Tibial nerve (tissue), 4 donors: ENCODE data around the gene TLE4. TPM values are rescaled to one million over a fixed set of nuclear protein-coding genes. Genes with fewer than 3 reads are reported as not detected.

Experiments used
- DNase-seq, 2 donors: peaks; one replicate each; pipeline ENCODE4 v3.0.0-alpha.2; 2019; ENCODE audit warnings: low spot score in 2 of 2
- H3K27ac ChIP-seq, 4 donors: fragments of 200-600 bp; sonication (generic) in 3 of 4; one replicate each; pipeline ENCODE4 v1.5.1; 2017 to 2019; ENCODE audit warnings: mild to moderate bottlenecking in 1 of 4
- H3K27me3 ChIP-seq, 2 donors: fragments of 200-600 bp; sonication (generic) in 1 of 2; one replicate each; pipeline versions ENCODE4 v1.5.1 to v1.6.0; 2017 to 2019
- H3K36me3 ChIP-seq, 3 donors: fragments of 200-600 bp; sonication (generic); one replicate each; pipeline ENCODE4 v1.5.1; 2018 to 2019
- H3K4me1 ChIP-seq, 4 donors: fragments of 200-600 bp; sonication (generic) in 3 of 4; one replicate each; pipeline ENCODE4 v1.5.1; 2017 to 2019
- H3K4me3 ChIP-seq, 4 donors: fragments of 200-600 bp; sonication (generic) in 3 of 4; one replicate each; pipeline ENCODE4 v1.5.1; 2017 to 2019; ENCODE audit warnings: mild to moderate bottlenecking in 1 of 4, moderate library complexity in 1 of 4
- H3K9me3 ChIP-seq, 4 donors: fragments of 200-600 bp; sonication (generic) in 3 of 4; one replicate each; pipeline ENCODE4 v1.5.1; 2017 to 2019
- EP300 ChIP-seq, 2 donors: sonication (generic); formaldehyde crosslinking; IDR thresholded peaks; one replicate each; pipeline ENCODE4 v1.6.1; 2017; ENCODE audit warnings: antibody characterized with exemption in 2 of 2, mild to moderate bottlenecking in 1 of 2
- POLR2A ChIP-seq, 2 donors: fragments of 450-650 bp; IDR thresholded peaks; one replicate each; pipeline ENCODE4 v1.6.1; 2017; ENCODE audit warnings: antibody characterized with exemption in 2 of 2, mild to moderate bottlenecking in 2 of 2, moderate library complexity in 2 of 2
- WGBS, 2 donors: methylation state at CpG; one replicate each; pipeline ENCODE4 v1.1.5; 2018; 5-methylcytosine and 5-hydroxymethylcytosine counted together
- total RNA-seq, 4 donors: library from RNA; depleted of rRNA; stranded (reverse); fragments of >200 nt; gene quantifications; one replicate each; pipeline ENCODE4 v1.1.0, GENCODE V29; 2016
- TF ChIP-seq, protein P1 (sequence below), 5 experiments: fragments of 200-600 bp in 3 of 5; fragments of 450-650 bp in 2 of 5; sonication (generic) in 3 of 5; IDR thresholded peaks; one replicate each; pipeline ENCODE4 v1.5.1; 2016 to 2019; ENCODE audit warnings: antibody characterized with exemption in 5 of 5, mild to moderate bottlenecking in 3 of 5, moderate library complexity in 2 of 5

The TLE4 gene
- total RNA-seq, 4 donors from 2014 or later = 28.0 to 34.3 (median 29.8) TPM

DNA sequence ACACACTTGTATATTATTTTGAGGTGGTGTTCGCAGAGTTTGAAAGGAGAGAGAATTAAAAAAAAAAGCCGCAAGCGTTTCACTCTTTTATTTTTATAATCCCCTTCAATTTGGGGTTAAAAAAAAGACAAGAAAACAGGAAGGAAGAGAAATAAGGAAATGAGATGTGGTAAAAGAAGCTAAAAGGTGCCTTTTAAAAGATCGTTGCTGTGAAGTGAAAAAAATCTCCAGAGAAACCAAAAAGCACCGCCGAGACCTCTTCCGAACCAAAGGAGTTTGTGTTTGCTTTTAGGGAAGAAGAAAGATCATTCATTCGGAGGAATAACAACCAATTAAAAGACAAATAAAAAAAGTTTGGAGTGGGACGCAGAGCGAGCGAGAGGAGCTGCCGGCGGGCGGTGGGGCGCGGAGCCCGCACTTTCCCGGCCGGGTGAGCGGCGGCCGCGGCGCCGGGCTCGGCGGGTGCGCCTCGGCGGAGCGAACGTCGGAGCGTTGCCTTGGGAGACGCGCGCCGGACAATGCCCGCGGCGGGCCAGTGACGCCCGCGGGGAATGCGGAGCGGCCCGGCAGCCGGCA is 355 bp downstream of the TLE4 start:
- H3K4me1 ChIP-seq = peaks cover 0 to 38% (median 0%) of the 10 kb centered on the region in 4 donors
- no peaks in the 10 kb centered on the region for H3K27me3 ChIP-seq
- DNase-seq = no peak
- TF ChIP-seq POLR2A (IDR thresholded peaks at IDR 0.05) = no peak
- TF ChIP-seq EP300 (IDR thresholded peaks at IDR 0.05) = no peak
- TF ChIP-seq, protein P1, sequence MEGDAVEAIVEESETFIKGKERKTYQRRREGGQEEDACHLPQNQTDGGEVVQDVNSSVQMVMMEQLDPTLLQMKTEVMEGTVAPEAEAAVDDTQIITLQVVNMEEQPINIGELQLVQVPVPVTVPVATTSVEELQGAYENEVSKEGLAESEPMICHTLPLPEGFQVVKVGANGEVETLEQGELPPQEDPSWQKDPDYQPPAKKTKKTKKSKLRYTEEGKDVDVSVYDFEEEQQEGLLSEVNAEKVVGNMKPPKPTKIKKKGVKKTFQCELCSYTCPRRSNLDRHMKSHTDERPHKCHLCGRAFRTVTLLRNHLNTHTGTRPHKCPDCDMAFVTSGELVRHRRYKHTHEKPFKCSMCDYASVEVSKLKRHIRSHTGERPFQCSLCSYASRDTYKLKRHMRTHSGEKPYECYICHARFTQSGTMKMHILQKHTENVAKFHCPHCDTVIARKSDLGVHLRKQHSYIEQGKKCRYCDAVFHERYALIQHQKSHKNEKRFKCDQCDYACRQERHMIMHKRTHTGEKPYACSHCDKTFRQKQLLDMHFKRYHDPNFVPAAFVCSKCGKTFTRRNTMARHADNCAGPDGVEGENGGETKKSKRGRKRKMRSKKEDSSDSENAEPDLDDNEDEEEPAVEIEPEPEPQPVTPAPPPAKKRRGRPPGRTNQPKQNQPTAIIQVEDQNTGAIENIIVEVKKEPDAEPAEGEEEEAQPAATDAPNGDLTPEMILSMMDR (IDR thresholded peaks at IDR 0.05) = no peak
- no peaks in the 10 kb centered on the region for H3K9me3 ChIP-seq
- 1% methylated on average over 40 to 47 of the region's 48 CpGs for WGBS, 2 donors
- H3K36me3 ChIP-seq = no peaks in the 10 kb centered on the region
- peak overlapping the region; percentile 80 to 94 (median 92) for H3K27ac ChIP-seq
- peak overlapping the region; percentile 37 to 99 (median 70) for H3K4me3 ChIP-seq

DNA sequence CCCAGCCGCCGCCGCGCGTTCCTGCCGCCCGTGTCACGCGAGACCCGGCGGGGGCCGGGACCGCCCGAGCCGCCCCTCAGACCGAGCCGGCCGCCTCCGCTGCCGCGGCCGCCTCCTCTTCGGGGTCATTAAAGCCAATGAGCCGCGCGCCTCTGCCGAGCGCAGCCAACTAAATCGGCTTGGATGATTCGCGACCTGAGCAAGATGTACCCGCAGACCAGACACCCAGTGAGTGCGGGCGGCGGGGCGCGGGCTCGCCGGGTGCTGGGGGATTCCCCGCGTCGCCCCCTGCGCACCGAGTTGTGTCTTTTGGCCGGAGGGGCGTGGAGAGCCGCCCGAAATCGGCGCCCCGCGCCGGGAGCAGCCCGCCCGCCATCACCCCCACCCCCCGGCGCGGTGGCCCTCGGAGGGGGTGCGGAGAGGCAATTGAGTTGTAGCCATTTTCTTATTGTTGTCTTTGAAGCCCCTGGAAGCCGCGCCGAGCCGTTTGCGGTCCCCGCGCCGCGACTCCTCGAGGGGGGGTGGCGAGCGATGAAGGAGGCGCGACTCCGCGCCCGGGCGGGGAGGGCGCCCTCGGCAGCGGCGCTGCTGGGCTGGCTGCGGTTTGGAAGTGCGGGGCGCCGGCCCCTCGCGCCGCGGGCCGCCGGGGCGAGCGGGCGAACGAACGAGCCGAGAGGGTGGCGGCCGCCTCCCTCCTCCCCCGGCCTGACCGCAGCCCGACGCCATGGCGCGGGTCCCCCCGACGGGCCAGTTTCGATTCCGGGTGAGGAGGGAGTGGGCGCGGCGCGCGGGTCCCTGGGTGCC is 1.0 kb downstream of the TLE4 start:
- peak in 1 of 2 donors; percentile 19 for DNase-seq
- Histone ChIP-seq H3K4me1 (peaks cover 0 to 44% (median 0%) of the 10 kb centered on the region in 4 donors), H3K4me3 (peak overlapping the region; percentile 58 to 99 (median 79)), H3K36me3 (no peaks in the 10 kb centered on the region), H3K27ac (peak overlapping the region; percentile 80 to 94 (median 92)), H3K27me3 (no peaks in the 10 kb centered on the region), H3K9me3 (no peaks in the 10 kb centered on the region)
- no peak for TF ChIP-seq EP300 (IDR thresholded peaks at IDR 0.05)
- no peak for TF ChIP-seq POLR2A (IDR thresholded peaks at IDR 0.05)
- TF ChIP-seq, protein P1 (IDR thresholded peaks at IDR 0.05) = peak in 1 of 5 experiments; percentile 5
- 0 to 1% methylated on average over 16 to 85 of the region's 115 CpGs for WGBS, 2 donors

DNA sequence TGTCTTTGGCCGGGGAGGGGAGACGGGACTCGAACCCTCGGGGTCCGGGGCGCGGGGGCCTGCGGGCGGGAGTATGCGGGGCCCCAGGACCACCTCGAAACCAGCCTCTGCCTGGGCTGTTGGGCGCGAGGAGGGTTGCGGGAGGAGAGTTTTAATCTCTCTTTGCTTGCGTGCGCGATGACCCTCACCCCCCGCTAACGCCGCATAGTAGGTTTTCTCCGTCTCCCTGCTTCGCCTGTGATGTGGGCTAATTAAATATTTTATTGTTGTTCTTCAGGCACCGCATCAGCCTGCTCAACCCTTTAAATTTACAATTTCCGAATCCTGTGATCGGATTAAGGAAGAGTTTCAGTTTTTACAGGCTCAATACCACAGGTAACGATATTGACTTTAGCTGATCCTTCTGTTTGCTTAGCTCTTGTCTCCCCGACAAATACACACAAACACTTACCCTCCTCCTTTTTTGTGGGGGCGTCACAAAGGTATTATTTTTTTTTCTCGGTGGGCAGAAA is 1.7 kb downstream of the TLE4 start:
- H3K4me1 ChIP-seq = peaks cover 0 to 50% (median 2%) of the 10 kb centered on the region in 4 donors
- H3K9me3 ChIP-seq = no peaks in the 10 kb centered on the region
- peak overlapping the region; percentile 58 to 99 (median 79) for H3K4me3 ChIP-seq
- 13 to 14% methylated on average over 19 to 25 of the region's 29 CpGs for WGBS, 2 donors
- peak overlapping the region; percentile 80 to 94 (median 92) for H3K27ac ChIP-seq
- TF ChIP-seq, protein P1 (IDR thresholded peaks at IDR 0.05) = peak in 1 of 5 experiments; percentile 0
- no peak for TF ChIP-seq EP300 (IDR thresholded peaks at IDR 0.05)
- H3K36me3 ChIP-seq = no peaks in the 10 kb centered on the region
- peak in 1 of 2 donors; percentile 15 for DNase-seq
- no peaks in the 10 kb centered on the region for H3K27me3 ChIP-seq

DNA sequence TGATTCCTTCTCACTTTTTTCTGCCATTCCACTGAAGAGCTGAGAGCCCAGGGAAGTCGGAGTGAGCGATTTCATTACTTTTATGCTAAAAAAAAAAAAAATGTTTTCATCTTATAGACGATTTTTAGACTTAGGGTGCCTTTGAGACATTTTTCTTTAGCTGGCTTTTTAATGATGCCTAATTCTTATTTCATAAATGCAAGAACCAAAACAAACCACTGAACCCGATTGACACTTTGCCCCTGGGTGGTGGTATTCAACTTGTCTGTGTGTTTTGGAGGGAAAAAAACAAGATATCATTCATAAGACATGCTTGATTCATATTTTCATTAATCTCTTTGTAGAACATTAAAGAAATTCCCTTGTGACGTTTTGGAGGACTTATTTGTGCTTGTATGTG is 2.4 kb downstream of the TLE4 start:
- no peak for DNase-seq
- H3K4me3 ChIP-seq = peak overlapping the region; percentile 58 to 99 (median 79)
- H3K9me3 ChIP-seq = no peaks in the 10 kb centered on the region
- TF ChIP-seq EP300 (IDR thresholded peaks at IDR 0.05) (no peak), POLR2A (IDR thresholded peaks at IDR 0.05) (no peak)
- TF ChIP-seq, protein P1 (IDR thresholded peaks at IDR 0.05) = no peak
- no peaks in the 10 kb centered on the region for H3K36me3 ChIP-seq
- WGBS, 2 donors = 43 to 47% methylated on average over 5 of the region's 5 CpGs
- H3K27ac ChIP-seq = peak overlapping the region in 3 of 4 donors; percentile 90 to 94 (median 93)
- H3K27me3 ChIP-seq = no peaks in the 10 kb centered on the region
- peaks cover 0 to 56% (median 4%) of the 10 kb centered on the region in 4 donors for H3K4me1 ChIP-seq

DNA sequence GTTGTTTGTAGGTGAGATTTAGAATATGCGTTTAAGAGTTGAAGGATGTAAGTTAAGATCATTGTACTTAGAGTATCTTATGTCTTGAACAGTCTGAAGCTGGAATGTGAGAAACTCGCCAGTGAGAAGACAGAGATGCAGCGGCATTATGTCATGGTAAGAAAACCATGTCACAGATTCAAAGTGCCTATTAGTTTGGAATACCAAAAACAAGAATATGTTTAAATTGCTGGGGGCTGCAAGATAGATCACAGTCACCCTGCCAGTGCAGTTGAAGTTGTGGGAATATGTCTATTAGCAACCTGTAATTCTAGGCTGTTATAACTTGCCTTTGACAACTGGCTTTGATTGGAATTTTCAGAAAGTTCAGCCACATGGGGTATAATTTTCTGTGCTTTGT is 3.0 kb downstream of the TLE4 start:
- WGBS, 2 donors = 79 to 91% methylated on average over 3 of the region's 3 CpGs
- Histone ChIP-seq H3K4me1 (peaks cover 0 to 58% (median 4%) of the 10 kb centered on the region in 4 donors), H3K27me3 (no peaks in the 10 kb centered on the region), H3K9me3 (no peaks in the 10 kb centered on the region), H3K27ac (no peak overlapping the region), H3K4me3 (no peak overlapping the region), H3K36me3 (no peaks in the 10 kb centered on the region)
- no peak for DNase-seq
- no peak for TF ChIP-seq POLR2A (IDR thresholded peaks at IDR 0.05)
- no peak for TF ChIP-seq EP300 (IDR thresholded peaks at IDR 0.05)
- TF ChIP-seq, protein P1 (IDR thresholded peaks at IDR 0.05) = no peak
